Measurements from ENCODE around the gene GLRX5.
A peak's percentile ranks its signal among the peaks of the same experiment; 100 is the strongest.

The GLRX5 gene

GRCh38 chr14:95537298-95538089 is 2.6 kb downstream of the GLRX5 start:
- no peak for DNase-seq

GRCh38 chr14:95538801-95539509 is 4.1 kb downstream of the GLRX5 start:
- peak; percentile 46 for DNase-seq

GRCh38 chr14:95540236-95540855 is 5.5 kb downstream of the GLRX5 start:
- no peak for DNase-seq

- peak; percentile 19 for DNase-seq
These were observed 6.5 kb downstream of the GLRX5 start for GRCh38 chr14:95541346-95541745.

- DNase-seq, result no peak
These were observed 7.4 kb downstream of the GLRX5 start for GRCh38 chr14:95541932-95542930.

GRCh38 chr14:95543021-95543420 is 8.2 kb downstream of the GLRX5 start:
- DNase-seq, result peak; percentile 43

GRCh38 chr14:95544588-95544987 is 9.7 kb downstream of the GLRX5 start:
- DNase-seq, result peak; percentile 37

GRCh38 chr14:95545515-95546168 is 10.8 kb downstream of the GLRX5 start:
- DNase-seq, result peak; percentile 37

GRCh38 chr14:95547272-95547625 is 12.4 kb downstream of the GLRX5 start:
- peak; percentile 21 for DNase-seq

- peak; percentile 32 for DNase-seq
These were observed 12.9 kb downstream of the GLRX5 start for GRCh38 chr14:95547626-95548327.

GRCh38 chr14:95548328-95548929 is 13.6 kb downstream of the GLRX5 start:
- DNase-seq, result peak; percentile 30

- peak; percentile 21 for DNase-seq
These were observed 15.1 kb downstream of the GLRX5 start for GRCh38 chr14:95549656-95550585.

- DNase-seq, result no peak
These were observed 16.6 kb downstream of the GLRX5 start for GRCh38 chr14:95551435-95551834.

GRCh38 chr14:95553141-95553540 is 18.3 kb downstream of the GLRX5 start:
- DNase-seq, result peak; percentile 35

GRCh38 chr14:95555053-95555452 is 20.2 kb downstream of the GLRX5 start:
- DNase-seq, result no peak

- peak; percentile 17 for DNase-seq
These were observed 22.4 kb downstream of the GLRX5 start for GRCh38 chr14:95557291-95557690.

GRCh38 chr14:95557832-95558231 is 23.0 kb downstream of the GLRX5 start:
- no peak for DNase-seq

- DNase-seq, result no peak
These were observed 24.4 kb downstream of the GLRX5 start for GRCh38 chr14:95559203-95559602.

GRCh38 chr14:95561001-95561412 is 26.2 kb downstream of the GLRX5 start:
- peak; percentile 94 for DNase-seq
